NCI-H2107 treated with DMSO at 0.1 percent for 48 hours (cell line): ENCODE measurements around the gene ZAP70.

Experiments used
- DNase-seq: peaks from one replicate; lab custom pipeline; 2025; ENCODE audit not compliant: unreplicated experiment; lab: John Stamatoyannopoulos, UW

Gene ZAP70

GRCh38 chr2:97732436-97733340, 19.3 kb downstream of the ZAP70 start:
- DNase-seq, result no peak

- DNase-seq, result no peak
Observed at GRCh38 chr2:97733341-97734035, 20.1 kb downstream of the ZAP70 start.

DNA sequence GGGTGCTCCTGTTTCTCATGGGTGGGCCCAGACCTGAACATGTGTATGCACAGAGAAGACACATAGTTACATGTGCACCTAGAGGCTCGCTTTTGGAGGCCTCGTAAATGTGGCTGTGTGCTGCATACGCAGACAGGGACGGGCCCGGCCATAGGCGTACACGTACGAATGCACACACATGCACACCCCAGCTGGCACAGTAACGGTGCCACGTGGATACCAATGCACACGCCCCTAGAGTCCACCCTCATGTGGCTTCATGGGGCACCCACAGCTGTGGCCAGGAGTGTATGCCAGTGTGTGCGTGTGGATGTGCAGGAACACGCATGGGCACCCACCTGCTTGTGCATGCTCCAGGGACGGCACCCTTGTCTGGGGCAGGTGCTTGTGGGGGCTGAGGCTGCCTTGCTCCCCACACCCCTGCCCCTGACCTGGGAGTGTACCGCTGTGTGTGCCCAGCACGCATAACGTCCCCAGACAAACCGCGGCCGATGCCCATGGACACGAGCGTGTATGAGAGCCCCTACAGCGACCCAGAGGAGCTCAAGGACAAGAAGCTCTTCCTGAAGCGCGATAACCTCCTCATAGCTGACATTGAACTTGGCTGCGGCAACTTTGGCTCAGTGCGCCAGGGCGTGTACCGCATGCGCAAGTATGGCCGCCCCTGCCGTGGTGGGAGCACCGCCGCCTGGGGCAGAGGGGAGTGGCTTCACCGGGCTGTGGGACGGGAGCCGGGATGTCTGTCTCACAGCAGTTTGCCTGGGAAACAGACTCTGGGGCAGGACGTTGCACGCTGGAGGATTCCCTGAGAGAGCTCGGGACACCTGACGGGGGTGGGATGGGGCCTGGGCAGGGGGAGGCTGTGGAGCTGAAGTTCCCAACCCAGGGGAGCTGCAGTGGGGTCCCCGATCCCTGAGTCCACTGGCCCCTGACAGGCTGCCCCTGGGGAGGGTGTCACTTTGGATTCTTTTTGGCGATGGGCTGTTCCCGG, 21.0 kb downstream of the ZAP70 start:
- DNase-seq, result no peak

DNA sequence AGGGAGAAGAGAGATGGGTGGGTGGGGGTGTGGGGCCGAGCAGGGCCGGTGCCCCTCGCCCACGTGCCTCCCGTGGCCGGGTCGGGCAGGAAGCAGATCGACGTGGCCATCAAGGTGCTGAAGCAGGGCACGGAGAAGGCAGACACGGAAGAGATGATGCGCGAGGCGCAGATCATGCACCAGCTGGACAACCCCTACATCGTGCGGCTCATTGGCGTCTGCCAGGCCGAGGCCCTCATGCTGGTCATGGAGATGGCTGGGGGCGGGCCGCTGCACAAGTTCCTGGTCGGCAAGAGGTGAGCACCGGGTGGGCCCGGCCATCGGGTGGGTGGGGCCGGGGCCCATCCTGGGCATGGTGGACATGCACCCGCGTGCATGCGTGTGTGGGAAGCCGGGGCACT, 21.8 kb downstream of the ZAP70 start:
- DNase-seq, result no peak

GRCh38 chr2:97736185-97736584, 22.8 kb downstream of the ZAP70 start:
- no peak for DNase-seq

- no peak for DNase-seq
Observed at GRCh38 chr2:97736608-97737330, 23.4 kb downstream of the ZAP70 start.

DNA sequence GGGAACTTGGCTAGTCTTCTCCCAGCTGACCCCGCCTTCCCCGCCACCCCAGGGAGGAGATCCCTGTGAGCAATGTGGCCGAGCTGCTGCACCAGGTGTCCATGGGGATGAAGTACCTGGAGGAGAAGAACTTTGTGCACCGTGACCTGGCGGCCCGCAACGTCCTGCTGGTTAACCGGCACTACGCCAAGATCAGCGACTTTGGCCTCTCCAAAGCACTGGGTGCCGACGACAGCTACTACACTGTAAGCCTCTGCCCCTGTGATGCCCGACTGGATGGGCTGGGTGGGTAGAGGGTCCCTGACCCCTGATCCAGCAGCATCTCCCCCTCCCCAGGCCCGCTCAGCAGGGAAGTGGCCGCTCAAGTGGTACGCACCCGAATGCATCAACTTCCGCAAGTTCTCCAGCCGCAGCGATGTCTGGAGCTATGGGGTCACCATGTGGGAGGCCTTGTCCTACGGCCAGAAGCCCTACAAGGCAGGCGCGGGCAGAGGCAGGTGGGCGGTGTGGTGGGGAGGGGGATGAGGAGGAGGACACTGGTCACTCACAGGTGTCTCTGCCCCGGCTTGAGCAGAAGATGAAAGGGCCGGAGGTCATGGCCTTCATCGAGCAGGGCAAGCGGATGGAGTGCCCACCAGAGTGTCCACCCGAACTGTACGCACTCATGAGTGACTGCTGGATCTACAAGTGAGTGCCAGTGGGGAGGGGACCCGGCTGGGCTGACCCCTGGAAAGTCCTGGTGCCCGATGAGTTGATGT, 24.2 kb downstream of the ZAP70 start:
- no peak for DNase-seq

DNA sequence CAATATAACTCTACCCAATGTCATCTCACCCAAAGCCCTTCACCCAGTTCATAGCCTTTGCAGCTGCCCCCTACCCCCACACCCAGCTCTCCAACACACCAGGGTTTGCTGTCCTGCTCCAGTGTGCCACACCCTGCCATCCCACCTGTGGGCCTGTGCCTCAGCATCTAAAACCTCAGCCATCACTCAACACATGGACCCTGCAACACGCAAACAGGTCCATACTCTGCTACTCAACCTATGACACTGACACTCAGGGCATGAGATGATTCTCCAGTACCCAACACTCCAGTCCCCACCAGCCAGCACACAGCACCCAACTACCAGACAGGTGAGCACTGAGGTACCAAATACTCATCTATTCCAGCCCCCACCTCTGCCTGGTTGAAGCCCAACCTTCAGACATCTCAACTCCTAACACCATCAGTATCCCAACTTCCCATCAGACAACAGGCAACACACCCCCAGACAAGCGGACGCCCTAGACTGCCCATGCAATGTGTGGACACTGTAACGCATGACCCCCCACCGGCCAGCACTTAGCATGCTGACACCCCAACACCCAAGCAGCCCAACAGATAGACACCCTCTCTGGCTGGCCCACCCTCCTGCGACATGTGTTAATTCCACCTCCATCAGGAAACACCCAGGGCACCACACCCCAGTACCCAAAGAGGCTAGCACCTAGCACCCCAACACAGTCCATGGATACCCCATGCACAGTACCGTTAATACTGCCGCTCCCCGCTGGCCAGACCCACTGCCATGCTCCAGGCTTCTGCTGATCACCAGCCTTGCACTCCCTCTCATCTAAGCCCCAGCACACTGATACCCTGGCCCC, 25.0 kb downstream of the ZAP70 start:
- no peak for DNase-seq

GRCh38 chr2:97739020-97739892, 25.9 kb downstream of the ZAP70 start:
- DNase-seq, result no peak

DNA sequence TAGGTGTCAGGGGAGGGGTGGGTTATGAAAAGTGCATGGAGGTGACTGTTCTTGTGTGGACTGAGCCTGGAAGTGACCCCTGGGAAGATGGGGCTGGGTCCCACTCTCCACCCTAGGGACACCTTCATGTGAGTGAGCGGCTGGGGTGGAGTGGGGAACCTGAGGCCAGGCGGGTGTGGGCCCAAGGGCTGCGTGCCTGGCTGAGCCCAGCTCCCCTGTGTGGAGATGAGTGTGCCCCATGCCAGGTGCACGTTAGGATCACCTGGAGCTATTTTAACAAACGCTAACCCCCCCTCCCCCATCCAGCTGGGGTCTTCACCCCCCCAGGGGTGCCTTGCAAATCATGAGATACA, 26.5 kb downstream of the ZAP70 start:
- DNase-seq, result no peak

DNA sequence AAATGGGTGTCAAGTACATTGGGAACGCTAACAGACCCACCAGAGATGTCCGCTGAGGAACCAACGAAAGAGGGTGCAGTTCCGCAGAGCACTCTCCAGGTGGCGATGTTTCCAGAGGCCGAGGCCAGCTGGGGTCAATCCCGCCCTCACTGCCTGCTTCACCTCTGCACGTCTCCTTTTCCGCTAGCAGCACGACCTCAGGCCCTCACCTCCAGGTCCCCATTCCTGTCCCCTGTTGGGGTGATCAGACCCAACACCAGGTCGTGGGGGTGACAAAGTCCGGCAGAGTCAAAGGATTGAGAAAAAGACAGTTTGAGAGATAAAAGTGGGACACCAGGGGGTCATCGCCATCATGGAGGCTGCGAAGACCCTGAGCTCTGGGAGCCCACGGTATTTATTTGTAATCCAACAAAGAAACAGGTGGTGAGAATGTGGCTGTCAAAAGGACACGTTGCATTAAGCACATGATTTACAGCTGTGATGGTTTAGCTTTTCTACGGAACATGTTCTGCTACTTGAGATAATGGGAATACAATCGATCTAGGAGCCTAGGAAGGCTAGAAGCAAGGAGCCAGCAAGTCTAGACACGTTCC, 27.3 kb downstream of the ZAP70 start:
- DNase-seq, result peak; percentile 94

DNA sequence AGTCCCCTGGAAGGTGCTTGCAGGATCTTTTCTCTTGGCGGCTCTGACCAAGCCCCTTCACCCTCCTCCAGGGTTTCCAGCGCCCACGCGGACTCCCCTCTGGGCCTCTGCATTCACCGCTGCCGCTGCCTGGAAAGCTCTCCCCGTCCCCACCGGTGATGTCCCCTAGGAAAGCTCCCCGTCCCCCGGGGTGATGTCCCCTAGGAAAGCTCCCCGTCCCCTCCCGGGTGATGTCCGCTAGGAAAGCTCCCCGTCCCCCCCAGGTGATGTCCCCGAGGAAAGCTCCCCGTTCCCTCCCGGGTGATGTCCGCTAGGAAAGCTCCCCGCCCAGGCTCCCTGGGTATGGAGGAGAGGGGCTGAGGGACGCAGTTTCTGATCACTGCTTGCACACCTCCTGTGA, 27.9 kb downstream of the ZAP70 start:
- DNase-seq, result no peak

DNA sequence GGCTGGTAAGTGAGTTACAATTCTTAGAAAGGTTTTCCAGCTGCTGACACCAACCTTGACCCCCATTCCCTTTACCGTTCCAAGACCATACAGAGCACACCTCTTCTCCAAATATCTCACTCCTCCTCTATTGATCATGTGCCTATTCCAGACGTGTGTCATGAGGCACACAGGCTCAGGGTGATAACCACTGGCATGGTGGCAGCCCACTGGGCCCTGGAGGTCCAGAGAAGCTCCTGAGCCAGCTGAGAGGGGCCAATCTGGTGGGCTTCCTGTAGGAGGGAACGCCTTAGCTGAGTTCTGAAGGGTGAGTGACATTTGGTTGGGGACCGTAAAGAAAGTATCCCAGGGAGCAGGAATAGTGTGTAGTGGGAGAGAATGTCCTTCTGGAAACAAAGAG, 28.3 kb downstream of the ZAP70 start:
- no peak for DNase-seq

GRCh38 chr2:97742381-97742847, 29.0 kb downstream of the ZAP70 start:
- DNase-seq, result no peak

GRCh38 chr2:97743913-97744312, 30.5 kb downstream of the ZAP70 start:
- no peak for DNase-seq

DNA sequence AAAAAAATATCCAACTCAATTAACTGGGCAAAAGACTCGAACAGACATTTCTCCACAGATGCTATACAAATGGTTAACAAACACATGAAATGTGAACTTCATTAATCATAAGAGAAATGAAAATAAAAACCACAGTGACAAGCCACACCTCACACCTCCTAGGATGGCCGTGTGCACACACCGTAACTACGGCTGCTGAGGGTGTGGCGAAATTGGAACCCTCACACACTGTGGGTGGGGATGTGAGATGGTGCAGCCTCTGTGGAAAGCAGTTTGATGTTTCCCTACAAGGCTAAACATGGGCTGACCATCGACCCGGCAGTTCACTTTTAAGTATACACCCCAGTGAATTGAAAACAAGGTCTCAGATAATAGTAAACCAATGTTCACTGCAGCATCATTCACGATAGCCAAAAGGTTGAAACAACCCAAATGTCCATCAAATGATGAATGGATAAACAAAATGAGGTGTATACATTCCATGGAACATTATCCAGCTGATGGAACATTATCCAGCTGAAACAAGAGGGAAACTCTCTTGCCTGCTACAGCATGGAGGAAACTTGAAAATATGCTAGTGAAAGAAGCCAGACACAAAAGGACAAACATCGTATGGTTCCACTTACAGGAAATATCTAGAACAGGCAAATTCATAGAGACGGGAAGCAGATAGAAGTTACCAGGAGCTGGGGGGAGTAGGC, 32.2 kb downstream of the ZAP70 start:
- peak; percentile 73 for DNase-seq

DNA sequence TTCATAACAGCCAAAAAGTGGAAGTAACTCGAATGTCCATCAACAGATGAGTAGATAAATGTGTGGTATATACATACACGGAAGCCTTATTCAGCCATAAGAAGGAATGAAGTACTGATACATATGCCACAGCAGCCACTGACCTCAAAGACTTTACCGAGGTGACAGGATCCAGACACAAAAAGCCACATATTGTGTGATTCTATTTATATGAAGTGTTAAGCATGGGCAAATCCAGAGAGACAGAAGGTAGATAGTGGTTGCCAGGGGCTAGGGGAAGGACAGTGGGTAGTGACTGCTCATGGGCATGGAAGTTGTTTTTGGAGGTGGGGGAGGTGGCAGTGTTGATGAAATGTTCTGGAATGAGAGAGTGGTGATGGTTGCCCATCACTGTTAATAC, 33.9 kb downstream of the ZAP70 start:
- DNase-seq, result no peak
